Right lung (tissue), 5 donors: Measurements from ENCODE around the gene GTPBP3. TPM values are rescaled to one million over a fixed set of nuclear protein-coding genes. Genes with fewer than 3 reads are reported as not detected.

Experiments used
- DNase-seq, 2 donors: peaks; one replicate each; pipeline ENCODE4 v3.0.0-alpha.2; 2013
- polyA plus RNA-seq, 5 donors: library from polyadenylated mRNA; unstranded; fragments of 120-200 nt; gene quantifications; one replicate each; pipeline versions ENCODE4 v1.2.1 to v1.2.3, GENCODE V29; 2013; ENCODE audit warnings: inconsistent platforms in 1 of 5, low replicate concordance in 1 of 5; ENCODE audit not compliant: insufficient read length in 5 of 5, insufficient read depth in 1 of 5

Gene GTPBP3
- polyA plus RNA-seq, 5 donors: 18.1 to 29.1 (median 23.0) TPM

DNA sequence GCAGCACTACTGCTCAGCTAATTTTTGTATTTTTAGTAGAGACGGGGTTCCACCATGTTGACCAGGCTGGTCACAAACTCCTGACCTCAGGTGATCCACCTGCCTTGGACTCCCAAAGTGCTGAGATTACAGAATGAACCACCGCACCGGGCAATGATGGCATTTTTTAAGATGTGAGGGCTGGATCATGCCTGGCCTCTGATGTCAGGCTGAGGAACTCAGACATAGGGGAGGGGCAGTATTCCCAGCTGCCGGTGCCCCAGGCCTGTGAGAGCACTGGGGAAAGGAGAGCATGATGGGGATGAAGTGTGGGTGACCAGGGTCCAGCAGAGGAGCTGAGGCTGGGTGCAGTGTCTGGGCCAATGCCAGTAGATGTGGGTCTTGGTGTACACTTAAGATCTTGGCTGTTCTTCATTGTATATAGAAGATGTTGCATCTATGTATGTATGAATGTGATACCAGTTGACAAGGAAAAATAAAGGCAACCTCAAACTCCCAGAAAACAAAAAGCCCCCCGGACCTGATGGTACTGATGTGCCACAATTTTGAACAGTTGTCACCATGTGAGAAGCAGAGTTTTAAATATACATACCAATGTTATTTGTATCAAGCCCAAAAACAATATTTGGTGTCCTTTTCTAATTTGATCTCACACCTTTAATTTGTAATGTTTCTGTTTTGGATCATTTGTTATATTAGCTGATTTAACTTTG is 43.2 kb downstream of the GTPBP3 start:
- DNase-seq: no peak

DNA sequence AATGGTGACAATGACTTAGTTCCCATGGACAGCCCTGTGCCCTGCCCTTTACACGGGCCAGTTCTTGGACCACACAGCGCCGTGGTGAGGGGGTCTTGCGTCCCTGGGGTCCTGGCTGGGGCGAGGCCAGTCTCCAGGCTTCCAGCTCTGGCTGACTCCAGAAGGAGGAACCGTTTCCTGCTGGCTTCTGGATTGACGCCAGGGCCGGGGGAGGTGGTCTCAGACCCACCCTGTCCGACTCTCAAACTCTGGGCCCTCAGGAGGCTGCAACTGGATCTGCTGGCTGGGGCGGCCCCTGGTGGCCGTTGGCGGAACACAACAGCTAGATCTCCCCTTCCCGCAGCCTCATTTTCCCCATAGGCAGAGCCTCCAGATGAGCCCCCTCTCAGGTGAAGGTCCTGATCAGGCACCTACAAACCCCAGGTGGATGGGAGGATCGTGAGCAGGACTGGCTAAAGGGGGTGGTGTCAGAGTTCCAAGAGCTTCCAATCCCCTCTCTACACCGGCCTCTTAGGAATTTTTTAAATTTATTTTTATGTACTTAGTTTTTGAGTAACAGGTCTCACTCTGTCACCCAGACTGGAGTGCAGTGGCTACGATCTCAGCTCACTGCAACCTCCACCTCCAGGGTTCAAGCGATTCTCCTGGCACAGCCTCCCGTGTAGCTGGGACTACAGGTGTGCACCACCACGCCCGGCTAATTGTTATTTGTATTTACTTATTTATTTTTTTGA is 48.7 kb downstream of the GTPBP3 start:
- peak; percentile 36 to 48 for DNase-seq

DNA sequence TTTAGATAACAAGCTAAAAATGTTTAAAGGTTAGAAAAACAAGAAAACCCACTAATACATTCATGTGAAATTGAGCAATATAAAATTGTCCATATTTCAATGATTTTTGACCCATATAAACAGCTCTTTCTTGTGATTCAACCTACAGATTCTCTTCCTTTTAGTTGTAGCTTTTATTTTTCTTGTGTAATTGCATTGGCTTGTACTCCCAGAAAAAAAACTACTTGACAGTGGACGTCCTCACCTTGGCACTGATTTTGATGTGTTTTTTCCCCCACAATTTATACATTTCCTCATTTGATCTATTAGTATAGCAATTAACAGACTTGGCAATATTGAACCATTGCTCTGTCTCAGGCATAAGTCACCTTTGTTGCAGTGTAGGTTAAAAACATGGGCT is 51.9 kb downstream of the GTPBP3 start:
- no peak for DNase-seq

DNA sequence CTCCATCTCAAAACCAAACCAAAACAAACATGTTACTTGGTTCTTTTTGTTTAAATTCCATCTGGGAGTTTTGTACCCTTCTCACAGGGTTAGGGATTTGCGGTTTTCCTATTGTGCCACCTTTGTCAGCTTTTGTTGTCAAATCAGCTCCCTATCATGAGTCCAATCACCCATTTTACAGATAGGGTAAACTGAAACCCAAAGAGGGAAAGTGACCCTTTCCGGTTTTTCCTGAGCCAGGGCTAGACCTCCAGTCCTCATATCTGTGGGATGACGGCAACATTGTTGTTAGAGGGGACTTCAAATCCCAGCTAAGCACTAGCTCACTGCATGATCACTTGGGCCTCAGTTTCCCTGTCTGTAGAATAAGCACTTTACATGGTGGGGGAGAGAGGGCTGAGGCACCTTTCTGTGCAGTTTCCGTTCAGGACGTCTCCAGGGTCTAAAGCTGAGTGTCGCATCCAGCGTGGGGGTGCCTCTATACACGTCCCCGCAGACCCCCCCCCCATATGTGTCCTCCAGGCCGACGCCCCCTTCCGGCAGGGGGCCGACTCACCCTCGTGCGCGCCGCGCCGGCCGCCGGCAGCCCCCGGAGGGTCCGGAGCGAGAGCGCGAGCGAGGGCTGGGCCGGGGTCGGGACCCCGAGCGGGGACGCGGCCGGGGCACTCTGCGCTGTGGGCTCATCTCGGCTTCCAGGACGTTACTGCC is 52.8 kb downstream of the GTPBP3 start:
- no peak for DNase-seq

DNA sequence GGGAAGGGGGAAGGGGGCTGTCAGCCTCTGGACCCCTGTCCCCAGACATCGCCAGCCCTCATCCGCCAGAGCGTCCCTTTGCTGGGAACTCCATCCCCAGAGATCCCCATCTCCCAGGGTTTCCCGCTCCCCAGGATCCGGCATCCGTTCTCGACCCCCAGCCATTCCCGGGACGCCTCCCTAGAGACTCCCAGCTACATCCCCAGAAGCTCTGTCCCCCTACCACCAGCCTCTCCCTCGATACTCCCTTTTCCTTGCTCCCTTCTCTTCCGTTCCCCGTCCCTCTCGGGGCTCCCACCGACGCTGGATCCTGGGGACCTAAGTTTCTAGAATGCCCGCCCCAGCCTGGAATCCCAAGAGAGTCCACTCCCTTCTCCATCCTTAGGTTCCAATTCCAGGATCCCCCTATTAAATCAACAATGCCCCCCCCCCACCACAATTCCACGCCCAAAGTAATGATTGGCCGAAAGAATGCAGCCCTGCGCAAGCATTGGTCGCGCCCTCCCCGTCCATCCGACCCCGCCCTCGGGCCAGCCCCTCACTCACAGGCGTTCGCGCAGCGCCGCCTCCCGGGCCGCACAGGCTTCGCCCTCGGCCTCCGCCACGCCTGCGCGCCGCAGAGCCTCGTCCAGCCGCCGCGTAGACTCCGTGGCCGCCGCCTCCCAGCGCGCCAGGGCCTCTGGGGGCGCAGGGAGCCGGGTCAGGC is 53.5 kb downstream of the GTPBP3 start:
- DNase-seq: peak; percentile 92 to 93

DNA sequence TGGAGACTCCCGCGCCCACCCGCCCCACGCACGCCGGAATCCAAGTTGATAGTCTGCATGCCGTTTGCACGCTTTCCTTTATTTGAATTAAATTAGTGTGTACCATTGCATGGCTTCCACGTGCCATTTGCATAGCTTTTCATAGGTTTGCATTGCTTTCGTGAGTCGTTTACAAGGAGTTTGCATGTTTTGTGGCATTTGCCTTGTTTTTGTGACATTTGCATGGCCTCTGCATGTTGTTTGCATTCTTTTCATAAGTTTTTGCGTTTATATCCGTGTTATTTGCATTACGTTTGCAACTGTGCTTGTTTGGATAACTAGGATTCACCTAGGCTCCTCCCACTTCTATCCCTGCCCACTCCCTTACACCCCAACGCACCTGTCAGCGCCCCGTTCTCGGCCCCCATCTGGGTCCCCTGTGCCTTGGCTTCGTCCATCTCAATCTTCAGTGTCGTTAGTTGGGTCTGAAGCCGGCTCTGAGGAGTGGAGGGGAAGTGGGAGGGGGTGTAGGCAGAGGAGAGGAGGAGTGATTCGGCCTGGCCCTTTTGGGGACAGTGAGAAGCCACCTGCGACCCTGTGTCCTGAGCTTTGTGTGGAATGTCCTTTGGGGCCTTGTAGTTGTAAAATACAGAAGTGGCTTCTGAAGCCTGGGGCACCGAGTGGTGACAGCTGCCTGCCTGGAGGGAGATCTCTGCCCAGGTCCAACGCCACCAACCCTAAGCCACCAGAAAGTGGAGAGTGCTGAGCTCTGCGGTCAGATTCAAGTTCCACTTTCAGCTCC is 54.2 kb downstream of the GTPBP3 start:
- DNase-seq: no peak

Other genes with a start within 250 kb of the GTPBP3 start
- gene USE1, start 122.2 kb upstream of the GTPBP3 start, polyA plus RNA-seq: 10 to 100 TPM; 28.0 to 44.7 (median 33.5) TPM
- gene OCEL1, start 111.3 kb upstream of the GTPBP3 start, polyA plus RNA-seq: 10 to 100 TPM; 10.7 to 22.8 (median 12.0) TPM
- 10 to 100 TPM; 19.8 to 46.6 (median 24.9) TPM for gene NR2F6, start 91.6 kb upstream of the GTPBP3 start, polyA plus RNA-seq
- gene USHBP1, start 72.8 kb upstream of the GTPBP3 start, polyA plus RNA-seq: 10 to 100 TPM in 3 of 5 donors, 1 to 10 TPM in 2; 9.2 to 12.0 (median 10.3) TPM
- 100 to 1,000 TPM; 103 to 116 (median 106) TPM for gene BABAM1, start 70.1 kb upstream of the GTPBP3 start, polyA plus RNA-seq
- gene ANKLE1, start 55.7 kb upstream of the GTPBP3 start, polyA plus RNA-seq: 1 to 10 TPM; 1.3 to 2.2 (median 1.8) TPM
- 10 to 100 TPM in 3 of 5 donors, 1 to 10 TPM in 2; 5.9 to 15.2 (median 10.4) TPM for gene ABHD8, start 34.1 kb upstream of the GTPBP3 start, polyA plus RNA-seq
- gene MRPL34, start 31.7 kb upstream of the GTPBP3 start, polyA plus RNA-seq: 10 to 100 TPM; 31.0 to 52.5 (median 36.6) TPM
- 10 to 100 TPM; 27.5 to 40.6 (median 30.2) TPM for gene DDA1, start 28.0 kb upstream of the GTPBP3 start, polyA plus RNA-seq
- gene ANO8, start 2.7 kb upstream of the GTPBP3 start, polyA plus RNA-seq: 10 to 100 TPM in 3 of 5 donors, 1 to 10 TPM in 2; 8.1 to 13.0 (median 11.9) TPM
- 10 to 100 TPM; 10.1 to 24.4 (median 19.6) TPM for gene PLVAP, start 39.8 kb downstream of the GTPBP3 start, polyA plus RNA-seq
- under 1 TPM in 4 of 5 donors, not detected in 1; 0.13 to 0.27 (median 0.21) TPM for gene CCDC194, start 56.6 kb downstream of the GTPBP3 start, polyA plus RNA-seq
- 10 to 100 TPM; 15.2 to 21.7 (median 17.8) TPM for gene BST2, start 68.1 kb downstream of the GTPBP3 start, polyA plus RNA-seq
- 10 to 100 TPM; 38.1 to 73.5 (median 48.8) TPM for gene MVB12A, start 82.5 kb downstream of the GTPBP3 start, polyA plus RNA-seq
- 1 to 10 TPM; 1.2 to 2.7 (median 1.7) TPM for gene TMEM221, start 111.1 kb downstream of the GTPBP3 start, polyA plus RNA-seq
- gene NXNL1, start 123.4 kb downstream of the GTPBP3 start, polyA plus RNA-seq: under 1 TPM in 2 of 5 donors, not detected in 3; 0.11 to 0.26 TPM
- 10 to 100 TPM; 17.0 to 28.4 (median 25.1) TPM for gene SLC27A1, start 133.0 kb downstream of the GTPBP3 start, polyA plus RNA-seq
- 100 to 1,000 TPM in 1 of 5 donors, 10 to 100 TPM in 4; 55.1 to 105 (median 65.2) TPM for gene PGLS, start 174.1 kb downstream of the GTPBP3 start, polyA plus RNA-seq
- 10 to 100 TPM; 51.9 to 71.3 (median 63.0) TPM for gene COLGALT1, start 218.1 kb downstream of the GTPBP3 start, polyA plus RNA-seq